Measurements from ENCODE around the gene DDX4.

DDX4 gene

GRCh38 chr5:55829956-55830355 lies 92.1 kb downstream of the DDX4 start:
- DNase-seq: no peak

DNA sequence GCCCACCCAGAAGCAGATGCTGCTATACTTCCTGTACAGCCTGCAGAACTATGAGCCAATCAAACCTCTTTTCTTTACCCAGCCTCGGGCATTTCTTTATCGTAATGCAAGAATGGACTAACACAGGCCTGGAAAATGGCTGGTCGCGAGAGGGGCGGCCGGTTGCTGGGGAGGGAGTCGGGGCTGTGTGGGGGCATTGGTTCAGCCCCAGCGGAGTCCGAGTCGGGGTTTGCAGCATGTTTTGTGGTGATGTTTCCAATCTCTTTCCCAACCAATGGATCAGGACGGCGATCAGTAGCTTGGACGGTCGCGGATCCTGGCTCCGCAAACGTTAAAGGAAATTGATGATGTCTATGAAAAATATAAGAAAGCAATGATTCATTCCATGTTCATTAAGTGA lies 94.6 kb downstream of the DDX4 start:
- DNase-seq: no peak

- DNase-seq: no peak
These were observed 98.3 kb downstream of the DDX4 start for GRCh38 chr5:55836191-55836590.

DNA sequence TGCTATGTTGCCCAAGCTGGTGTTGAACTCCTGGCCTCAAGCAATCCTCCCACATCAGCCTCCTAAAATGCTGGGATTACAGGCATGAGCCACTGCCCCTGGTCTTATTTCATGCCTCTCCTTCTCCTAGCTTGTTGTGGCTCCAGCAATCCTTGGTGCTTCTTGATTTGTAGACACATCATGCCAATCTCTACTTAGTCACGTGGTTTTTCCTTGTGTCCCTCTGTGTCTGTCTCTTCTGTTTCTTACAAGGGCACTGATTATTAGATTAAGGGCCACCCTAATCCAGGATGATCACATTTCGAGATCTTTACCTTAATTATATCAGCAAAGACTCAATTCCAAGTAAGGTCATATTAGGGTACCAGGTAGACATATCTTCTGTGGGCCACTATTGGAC lies 104.1 kb downstream of the DDX4 start:
- DNase-seq: no peak

DNA sequence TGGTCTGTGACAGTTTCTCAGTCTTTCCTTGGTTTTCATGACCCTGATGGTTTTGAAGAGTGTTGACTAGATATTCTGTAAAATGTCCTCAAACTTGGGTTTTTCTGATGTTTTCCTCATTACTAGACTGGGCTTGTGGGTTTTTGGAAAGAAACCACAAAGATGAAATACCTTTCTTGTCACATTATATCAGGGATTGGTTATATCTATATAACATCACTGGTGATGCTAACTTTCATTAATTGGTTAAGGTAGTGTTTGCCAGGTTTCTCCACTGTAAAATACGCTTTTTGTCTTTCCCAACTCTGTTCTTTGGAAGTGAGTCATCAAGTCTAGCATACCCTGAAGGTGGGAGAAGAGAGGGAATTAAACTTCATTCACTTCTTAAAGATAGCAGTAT lies 110.0 kb downstream of the DDX4 start:
- DNase-seq: no peak

DNA sequence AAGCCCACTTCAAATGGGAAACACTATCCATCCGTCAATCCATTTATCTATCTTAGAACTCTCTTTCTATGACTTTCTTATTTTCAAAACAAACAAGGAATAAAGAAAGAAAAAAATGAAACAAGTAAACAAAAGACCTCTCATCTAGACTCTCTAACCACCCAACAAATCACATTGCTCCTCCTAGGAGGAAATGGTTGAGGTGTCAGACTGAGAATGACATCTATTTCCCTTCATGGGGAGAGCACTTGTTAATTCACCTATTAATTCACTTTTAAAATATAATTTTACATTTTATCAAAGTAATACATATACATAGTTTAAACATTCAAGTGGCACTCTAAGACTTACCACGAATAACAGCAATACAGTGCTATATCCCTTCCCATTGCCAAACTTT lies 110.9 kb downstream of the DDX4 start:
- DNase-seq: no peak

- no peak for DNase-seq
These were observed 113.2 kb downstream of the DDX4 start, which contains the start of gene IL31RA for GRCh38 chr5:55850839-55851674. IL31RA (plus strand) TSS chr5:55851357; CDS start chr5:55851571, 214 bp downstream.

GRCh38 chr5:55851675-55851979 lies 113.8 kb downstream of the DDX4 start:
- no peak for DNase-seq

DNA sequence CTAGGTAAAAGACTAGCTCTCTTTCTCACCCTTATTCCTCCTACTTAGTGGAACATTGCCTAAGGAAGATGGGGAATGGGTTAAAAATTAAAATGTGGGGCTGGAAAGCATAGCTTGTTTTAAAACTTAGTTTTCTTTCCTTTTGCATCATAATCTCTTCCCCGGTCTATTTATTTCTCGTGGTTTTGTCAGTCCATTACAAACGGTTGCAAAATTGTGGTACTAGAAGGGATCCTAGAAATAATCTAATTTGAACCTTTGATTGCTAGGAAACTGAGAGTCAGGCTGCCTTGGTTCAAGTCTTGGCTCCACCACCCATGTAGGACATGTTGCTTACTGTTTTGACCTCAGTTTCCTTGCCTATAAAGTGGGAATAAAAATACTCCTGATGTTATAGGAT lies 114.6 kb downstream of the DDX4 start:
- DNase-seq: no peak

- no peak for DNase-seq
These were observed 115.3 kb downstream of the DDX4 start for GRCh38 chr5:55853041-55853670.

DNA sequence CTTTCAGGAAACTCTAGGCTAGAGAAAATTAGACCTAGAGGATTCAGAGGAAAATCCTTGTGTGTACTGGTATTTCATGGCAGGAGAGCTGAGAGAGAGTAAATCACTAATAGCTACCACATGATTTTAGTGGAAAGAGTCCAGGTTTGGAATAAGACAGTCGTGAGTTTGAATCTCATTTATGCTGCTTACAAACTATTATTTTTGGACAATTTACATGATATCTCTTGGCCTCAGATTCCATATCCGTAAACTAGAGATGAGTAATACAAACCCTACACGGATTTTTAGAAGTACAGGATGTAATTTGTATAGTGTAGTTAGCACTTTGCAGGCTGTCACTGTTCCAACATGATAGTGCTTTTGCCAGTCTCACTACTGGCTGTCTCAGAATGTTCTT lies 116.0 kb downstream of the DDX4 start:
- DNase-seq: no peak

DNA sequence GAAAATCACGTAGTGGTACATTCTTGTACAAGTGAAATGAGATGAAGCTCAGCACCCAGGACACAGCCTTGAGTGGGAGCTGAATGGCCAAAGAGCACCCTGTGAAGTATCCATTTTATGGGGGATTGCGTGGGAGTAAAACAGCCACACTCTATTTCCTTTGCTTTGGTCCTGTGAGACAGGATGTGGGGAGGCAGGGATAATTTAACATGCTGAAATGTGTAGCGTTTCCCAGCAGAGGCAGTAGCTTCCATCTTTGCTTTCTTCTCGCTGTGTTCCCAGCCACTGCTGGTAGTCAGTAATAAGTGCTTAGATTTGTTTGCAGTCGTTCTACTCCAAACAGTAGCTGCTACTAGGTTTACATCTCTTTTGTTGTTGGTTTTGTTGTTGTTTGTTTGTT lies 117.6 kb downstream of the DDX4 start:
- no peak for DNase-seq

DNA sequence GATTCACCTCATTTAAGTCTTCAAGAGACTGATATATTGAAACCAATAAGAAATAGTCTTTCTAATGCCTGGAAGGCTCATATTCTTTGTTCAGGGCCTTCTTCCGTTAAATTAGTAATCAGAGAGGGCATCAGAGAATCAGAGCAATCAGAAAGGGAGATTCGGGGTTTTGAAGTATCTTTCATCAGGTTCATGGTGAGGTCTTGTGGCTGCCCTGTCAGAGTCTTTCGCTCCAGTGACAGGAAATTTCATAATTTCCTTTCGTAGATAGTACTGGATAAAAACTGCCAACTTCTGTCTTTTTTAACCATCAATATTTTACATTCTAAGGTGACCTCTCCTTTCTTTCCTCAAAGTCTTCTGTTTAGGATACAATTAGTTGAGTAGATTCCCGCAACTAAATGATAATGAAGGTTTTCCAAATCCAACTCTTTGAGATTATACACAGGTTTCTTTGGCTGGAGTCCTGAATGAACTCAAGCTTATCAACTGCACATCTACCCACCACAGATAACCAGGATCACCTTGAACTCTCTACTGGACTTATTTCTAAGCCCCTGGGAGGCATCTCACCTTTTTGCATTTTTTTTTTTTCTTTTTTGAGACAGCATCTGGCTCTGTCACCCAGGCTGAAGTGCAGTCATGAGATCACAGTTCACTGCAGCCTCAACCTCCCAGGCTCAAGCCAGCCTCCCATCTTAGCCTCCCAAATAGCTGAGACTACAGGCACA lies 118.8 kb downstream of the DDX4 start:
- DNase-seq: no peak

- DNase-seq: no peak
These were observed 119.4 kb downstream of the DDX4 start for GRCh38 chr5:55857247-55857640.

DNA sequence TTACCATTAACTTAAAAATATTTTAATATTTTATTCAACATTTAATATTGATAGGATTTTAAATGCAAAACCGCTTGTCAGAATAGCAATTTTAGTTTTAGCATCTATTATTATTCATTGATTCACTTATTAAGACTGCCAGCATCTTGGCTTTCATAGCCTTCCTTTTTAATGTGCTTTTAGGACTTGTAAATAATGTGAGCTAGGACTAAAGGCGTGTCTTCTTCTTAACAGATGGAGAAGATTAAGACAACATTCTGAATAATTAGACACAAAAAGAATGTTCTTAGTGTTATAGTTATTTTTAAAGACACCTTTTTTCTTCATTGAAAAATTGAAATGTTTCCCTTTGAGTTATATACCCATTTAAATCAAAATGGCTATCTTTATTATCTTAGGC lies 120.2 kb downstream of the DDX4 start:
- DNase-seq: no peak

DNA sequence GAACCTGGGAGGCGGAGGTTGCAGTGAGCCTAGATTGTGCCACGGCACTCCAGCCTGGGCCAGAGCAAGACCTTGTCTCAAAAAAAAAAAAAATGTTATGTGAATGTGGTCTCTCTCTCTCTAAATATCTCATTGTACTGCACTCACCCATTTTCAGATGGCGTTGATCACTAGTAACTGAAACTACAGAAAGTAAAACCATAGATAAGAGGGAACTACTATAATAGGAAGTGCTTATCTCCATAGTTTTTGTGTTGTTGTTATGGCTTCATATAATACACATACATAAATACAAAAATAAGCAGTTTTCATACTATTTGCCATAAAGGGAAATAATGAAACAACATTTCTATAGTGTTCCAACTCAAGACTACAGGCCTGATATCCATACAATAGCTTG lies 122.4 kb downstream of the DDX4 start:
- no peak for DNase-seq

DNA sequence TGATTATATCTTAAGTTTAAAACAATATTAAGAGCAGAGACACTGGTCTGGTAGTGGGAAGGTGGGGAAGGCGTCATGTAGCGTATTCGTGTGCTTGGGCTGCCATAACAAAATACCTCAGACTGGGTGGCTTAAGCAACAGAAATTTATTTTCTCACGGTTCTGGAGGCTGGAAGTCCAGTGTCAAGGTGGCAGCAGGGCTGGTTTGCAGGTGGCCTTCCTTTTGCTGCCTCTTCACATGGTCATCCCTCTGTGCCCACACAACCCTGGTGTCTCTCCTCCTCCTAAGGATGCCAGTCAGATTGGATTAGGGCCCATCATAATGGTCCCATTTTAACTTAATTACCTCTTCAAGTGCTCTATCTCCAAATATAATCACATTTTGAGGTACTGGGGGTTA lies 122.8 kb downstream of the DDX4 start:
- DNase-seq: no peak

DNA sequence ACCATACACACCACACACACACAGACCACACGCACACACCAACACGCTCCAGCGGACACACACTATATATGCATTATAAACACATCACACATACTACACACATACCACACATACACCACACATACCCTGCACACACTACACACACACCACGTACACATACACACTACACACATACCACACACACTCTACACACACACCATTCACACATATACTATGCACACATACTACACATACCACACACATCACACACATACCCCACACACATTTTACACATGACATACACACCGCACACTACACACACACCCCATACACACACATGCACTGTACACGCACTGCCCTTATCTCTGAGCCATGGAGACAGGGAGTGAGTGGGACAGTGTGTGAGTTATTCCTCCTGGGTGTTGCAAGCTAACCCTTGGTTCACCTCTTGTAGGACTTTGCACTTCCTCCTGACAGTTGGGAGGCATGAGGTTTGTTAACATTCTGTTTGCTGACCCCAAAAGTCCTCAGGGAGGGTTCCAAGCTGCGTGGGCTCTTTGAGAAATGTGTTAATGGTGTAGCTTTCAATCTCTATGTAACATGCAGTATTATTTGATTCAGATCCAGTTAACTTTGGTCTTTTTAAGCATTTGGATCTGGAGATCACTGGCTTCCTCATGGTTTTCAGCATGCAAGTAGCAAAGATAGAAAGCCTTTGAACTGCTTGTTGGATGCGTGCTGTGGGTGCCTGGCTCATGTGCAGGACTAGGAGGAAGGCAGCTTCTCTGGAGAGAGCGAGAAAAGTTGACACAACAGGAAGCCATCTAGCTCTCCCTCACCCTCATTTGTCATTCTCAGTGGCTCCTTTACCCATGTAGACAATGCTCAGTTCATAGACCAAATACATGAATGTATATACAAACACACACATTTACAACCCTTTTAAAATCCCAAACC lies 127.0 kb downstream of the DDX4 start:
- peak; percentile 7 for DNase-seq

GRCh38 chr5:55865831-55866230 lies 128.0 kb downstream of the DDX4 start:
- no peak for DNase-seq

GRCh38 chr5:55866485-55866884 lies 128.6 kb downstream of the DDX4 start:
- DNase-seq: no peak

Measured in CD4-positive, alpha-beta T cell treated with Interferon gamma for 1 hour (primary cell).